Activated CD4-positive, alpha-beta T cell treated with anti-CD3 and anti-CD28 coated beads for 48 hours (primary cell): ENCODE measurements around the gene MAP3K10.

ENCODE experiments used
- DNase-seq: peaks from one replicate; pipeline ENCODE4 v3.0.0-alpha.2; 2020

Gene MAP3K10

GRCh38 chr19:40234429-40235237 lies 43.4 kb downstream of the MAP3K10 start:
- no peak for DNase-seq

DNA sequence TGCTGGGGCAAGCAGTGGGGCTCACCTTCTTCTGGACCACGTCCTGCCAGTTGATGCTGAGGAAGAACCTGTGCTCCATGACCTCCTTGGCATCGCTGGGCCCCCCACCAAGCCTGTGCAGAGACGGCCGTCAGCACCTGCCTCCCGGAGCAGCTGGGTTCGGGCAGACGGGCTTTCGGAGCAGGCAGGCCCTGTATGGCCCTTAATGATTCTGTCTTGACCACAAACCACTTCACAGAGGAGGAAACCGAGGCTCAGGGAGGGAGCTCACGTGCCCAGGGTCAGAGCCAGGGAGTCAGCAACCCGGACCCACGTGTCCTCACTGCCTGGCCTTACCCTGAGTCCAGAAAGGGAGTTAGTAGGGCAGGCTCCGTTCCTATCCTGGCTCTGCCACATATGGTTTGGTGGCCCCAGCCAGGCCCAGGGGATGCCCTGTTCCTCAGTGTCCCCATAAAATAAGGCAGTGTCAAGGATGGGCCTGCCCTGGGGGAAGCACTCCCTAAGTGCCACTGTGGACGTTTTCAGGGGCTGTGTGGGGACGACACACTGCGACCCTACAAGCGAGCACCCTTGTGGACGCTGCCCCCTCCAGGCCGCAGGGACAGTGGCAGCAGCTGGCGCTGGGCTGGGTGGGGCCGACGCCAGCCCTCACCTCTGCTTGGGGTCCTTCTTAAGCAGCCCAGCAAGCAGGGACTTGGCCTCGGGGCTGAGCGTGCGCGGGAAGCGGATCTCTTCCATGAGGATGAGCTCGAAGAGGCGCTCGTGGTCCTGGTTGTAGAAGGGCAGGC lies 44.2 kb downstream of the MAP3K10 start:
- DNase-seq, result no peak

GRCh38 chr19:40236026-40236355 lies 44.8 kb downstream of the MAP3K10 start:
- DNase-seq, result no peak

- no peak for DNase-seq
Measured at GRCh38 chr19:40236366-40236765, 45.1 kb downstream of the MAP3K10 start.

GRCh38 chr19:40237791-40238190 lies 46.6 kb downstream of the MAP3K10 start:
- no peak for DNase-seq

GRCh38 chr19:40238775-40239174 lies 47.5 kb downstream of the MAP3K10 start:
- DNase-seq, result no peak

DNA sequence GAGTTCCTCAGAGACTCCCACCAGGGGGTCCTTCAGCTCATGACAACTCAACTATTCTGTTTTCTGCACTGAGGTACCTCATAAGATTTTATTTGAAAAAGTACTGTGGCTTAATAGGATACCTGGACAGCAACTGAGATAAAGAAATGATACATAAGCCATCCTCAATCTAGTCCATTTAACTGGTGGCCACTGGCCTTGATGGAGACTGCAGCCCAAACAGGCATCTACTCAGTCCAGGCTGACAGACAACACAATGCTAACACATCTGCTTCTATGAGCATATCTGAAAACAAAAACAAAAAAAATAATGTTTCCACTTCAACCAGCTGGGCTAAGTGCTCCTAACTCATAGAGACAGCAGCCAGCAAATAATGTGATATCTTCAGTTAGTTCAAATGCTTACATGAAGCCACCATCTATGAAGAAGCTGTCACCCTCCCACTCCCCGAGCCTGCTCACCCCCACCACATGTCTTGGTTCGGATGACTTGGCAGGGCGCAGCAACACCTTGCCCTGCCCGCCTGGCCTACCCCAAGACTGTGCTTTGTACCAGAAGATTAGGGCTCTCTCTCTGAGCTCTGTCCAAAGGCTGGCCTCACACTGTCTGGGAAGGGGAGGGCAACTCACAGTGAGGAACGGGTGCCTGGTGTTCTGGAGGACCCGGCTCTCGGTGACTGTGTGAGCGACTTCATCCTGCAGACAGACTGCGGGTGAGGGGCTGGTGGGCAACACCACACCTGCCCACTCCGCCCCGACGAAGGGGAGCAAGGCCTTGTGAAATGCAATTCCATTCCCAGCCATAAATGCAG lies 48.4 kb downstream of the MAP3K10 start:
- no peak for DNase-seq

DNA sequence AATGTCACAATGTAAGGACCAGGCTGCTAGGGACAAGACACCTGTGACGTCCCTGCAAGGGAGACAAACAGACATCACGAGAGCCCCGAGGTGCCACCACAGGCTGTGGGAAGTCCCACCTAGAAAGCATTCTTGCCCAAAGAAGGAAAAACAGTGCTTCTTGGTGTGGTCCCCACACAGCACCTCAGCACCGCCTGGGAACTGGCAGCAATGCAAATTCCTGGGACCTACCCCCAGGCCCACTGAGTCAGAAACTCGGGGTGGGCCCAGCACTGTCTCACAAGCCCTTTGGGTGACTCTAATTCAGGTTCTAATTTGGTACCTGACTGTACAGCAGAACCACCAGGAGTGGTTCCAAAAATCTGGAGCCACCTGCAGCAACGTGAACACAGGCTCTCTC lies 49.1 kb downstream of the MAP3K10 start:
- no peak for DNase-seq

GRCh38 chr19:40241125-40241808 lies 50.0 kb downstream of the MAP3K10 start:
- DNase-seq, result no peak

- DNase-seq, result no peak
Measured at GRCh38 chr19:40241809-40242384, 50.7 kb downstream of the MAP3K10 start.

DNA sequence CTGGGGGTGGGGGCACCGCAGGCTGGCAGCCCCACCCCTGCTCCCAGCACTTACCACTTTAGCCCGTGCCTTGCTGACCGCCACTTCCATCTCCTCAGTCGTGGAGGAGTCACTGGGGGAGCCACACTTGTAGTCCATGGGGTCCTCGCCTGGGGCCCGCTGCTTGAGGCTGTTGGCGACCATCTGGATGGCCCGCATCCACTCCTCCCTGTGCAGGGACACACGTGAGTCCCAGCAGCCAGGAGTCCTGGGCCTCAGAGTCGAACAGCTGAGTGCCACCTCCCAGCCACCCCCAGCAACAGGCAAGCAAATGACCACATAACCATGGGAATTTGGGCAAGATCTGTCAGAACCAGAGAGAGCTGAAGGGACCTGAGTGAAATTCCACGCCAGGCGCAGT lies 51.3 kb downstream of the MAP3K10 start:
- no peak for DNase-seq

GRCh38 chr19:40243181-40243580 lies 52.0 kb downstream of the MAP3K10 start:
- no peak for DNase-seq

- DNase-seq, result no peak
Measured at GRCh38 chr19:40244579-40245317, 53.5 kb downstream of the MAP3K10 start.

- no peak for DNase-seq
Measured at GRCh38 chr19:40245506-40246128, 54.4 kb downstream of the MAP3K10 start.

DNA sequence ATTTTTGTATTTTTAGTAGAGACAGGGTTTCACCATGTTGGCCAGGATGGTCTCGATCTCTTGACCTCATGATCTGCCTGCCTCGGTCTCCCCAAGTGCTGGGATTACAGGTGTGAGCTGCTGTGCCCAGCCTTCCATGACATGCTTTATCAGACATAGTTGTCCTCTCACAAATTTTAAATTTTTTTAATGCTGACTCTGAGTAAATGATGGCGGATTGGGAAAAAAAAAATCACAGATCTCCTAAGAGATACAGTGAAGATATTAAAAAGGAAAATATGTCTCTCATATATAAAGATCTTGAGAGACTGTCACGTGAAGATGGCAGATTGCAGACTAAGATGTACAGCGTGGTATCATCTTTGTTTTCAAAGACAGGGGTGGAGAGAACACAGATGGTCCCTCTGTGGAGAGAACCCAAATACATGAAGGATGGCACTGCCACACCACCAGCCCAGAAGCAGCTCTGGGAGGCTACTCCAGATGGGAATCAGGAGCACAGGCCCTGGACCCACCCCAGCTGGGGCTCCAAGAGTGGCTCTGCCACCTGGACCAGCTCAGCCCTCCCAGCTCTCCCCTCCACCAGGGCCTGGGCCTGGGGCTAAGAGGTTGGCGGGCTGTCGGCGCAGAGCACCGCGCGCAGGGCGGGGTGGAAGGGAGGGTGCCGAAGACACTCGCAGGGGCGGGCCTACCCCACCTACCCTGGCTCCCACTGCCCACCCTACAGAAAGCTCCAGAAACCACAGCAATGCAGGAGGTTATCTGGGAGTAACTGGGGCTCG lies 55.3 kb downstream of the MAP3K10 start:
- DNase-seq, result no peak

DNA sequence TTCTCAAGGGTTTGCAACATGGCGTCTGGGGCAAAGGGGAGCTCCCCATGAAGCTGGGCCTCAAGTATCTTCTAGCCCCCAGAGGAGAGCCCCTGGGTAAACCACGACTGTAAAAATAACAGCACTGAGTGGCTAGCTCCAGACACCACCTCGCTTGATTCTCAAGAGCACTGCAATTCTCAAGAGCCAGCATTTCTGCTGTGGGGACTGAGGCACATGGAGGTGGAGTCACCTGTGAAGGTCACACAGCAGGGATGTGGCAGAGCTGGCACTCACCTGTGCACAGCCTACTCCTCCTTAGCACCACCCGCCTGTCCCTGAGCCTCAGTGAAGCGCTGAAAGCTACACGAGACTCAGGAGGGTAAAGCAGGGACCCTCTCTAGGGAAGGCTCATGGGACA lies 56.0 kb downstream of the MAP3K10 start:
- no peak for DNase-seq

GRCh38 chr19:40247735-40248262 lies 56.6 kb downstream of the MAP3K10 start:
- no peak for DNase-seq

- DNase-seq, result no peak
Measured at GRCh38 chr19:40249201-40249600, 58.0 kb downstream of the MAP3K10 start.

GRCh38 chr19:40249781-40250180 lies 58.6 kb downstream of the MAP3K10 start:
- no peak for DNase-seq

- no peak for DNase-seq
Measured at GRCh38 chr19:40251244-40251643, 60.0 kb downstream of the MAP3K10 start.
